ENCODE measurements around the gene AP5S1. TPM values are rescaled to one million over a fixed set of nuclear protein-coding genes. Genes with fewer than 3 reads are reported as not detected.

Gene AP5S1
- total and polyA plus RNA-seq, 10 donors, result 5.3 to 19.0 (median 13.7) TPM

GRCh38 chr20:3815703-3816315, 4.5 kb upstream of the AP5S1 start:
- 58 to 66% (median 62%) methylated on average over 9 of the region's 9 CpGs for WGBS, 5 donors
- Histone ChIP-seq H3K27ac (peak overlapping the region in 7 of 8 donors; percentile 9 to 96 (median 62)), H3K4me3 (no peak overlapping the region), H3K4me1 (peaks cover 28 to 88% (median 69%) of the 10 kb centered on the region in 6 donors), H3K9me3 (no peaks in the 10 kb centered on the region), H3K36me3 (no peaks in the 10 kb centered on the region), H3K27me3 (replicated peaks in 1 of 7) (no peaks in the 10 kb centered on the region)
- TF ChIP-seq, protein P1, sequence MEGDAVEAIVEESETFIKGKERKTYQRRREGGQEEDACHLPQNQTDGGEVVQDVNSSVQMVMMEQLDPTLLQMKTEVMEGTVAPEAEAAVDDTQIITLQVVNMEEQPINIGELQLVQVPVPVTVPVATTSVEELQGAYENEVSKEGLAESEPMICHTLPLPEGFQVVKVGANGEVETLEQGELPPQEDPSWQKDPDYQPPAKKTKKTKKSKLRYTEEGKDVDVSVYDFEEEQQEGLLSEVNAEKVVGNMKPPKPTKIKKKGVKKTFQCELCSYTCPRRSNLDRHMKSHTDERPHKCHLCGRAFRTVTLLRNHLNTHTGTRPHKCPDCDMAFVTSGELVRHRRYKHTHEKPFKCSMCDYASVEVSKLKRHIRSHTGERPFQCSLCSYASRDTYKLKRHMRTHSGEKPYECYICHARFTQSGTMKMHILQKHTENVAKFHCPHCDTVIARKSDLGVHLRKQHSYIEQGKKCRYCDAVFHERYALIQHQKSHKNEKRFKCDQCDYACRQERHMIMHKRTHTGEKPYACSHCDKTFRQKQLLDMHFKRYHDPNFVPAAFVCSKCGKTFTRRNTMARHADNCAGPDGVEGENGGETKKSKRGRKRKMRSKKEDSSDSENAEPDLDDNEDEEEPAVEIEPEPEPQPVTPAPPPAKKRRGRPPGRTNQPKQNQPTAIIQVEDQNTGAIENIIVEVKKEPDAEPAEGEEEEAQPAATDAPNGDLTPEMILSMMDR (IDR thresholded peaks at IDR 0.05 in 8 of 11, conservative IDR thresholded peaks at IDR 0.05 in 3 of 11), result no peak
- TF ChIP-seq POLR2A (IDR thresholded peaks at IDR 0.05) (no peak), POLR2AphosphoS5 (IDR thresholded peaks at IDR 0.05) (no peak)
- DNase-seq, result no peak
- intact Hi-C loops (cut with DNase I; ENCODE audit: low total_unique reads), result no loop called here

DNA sequence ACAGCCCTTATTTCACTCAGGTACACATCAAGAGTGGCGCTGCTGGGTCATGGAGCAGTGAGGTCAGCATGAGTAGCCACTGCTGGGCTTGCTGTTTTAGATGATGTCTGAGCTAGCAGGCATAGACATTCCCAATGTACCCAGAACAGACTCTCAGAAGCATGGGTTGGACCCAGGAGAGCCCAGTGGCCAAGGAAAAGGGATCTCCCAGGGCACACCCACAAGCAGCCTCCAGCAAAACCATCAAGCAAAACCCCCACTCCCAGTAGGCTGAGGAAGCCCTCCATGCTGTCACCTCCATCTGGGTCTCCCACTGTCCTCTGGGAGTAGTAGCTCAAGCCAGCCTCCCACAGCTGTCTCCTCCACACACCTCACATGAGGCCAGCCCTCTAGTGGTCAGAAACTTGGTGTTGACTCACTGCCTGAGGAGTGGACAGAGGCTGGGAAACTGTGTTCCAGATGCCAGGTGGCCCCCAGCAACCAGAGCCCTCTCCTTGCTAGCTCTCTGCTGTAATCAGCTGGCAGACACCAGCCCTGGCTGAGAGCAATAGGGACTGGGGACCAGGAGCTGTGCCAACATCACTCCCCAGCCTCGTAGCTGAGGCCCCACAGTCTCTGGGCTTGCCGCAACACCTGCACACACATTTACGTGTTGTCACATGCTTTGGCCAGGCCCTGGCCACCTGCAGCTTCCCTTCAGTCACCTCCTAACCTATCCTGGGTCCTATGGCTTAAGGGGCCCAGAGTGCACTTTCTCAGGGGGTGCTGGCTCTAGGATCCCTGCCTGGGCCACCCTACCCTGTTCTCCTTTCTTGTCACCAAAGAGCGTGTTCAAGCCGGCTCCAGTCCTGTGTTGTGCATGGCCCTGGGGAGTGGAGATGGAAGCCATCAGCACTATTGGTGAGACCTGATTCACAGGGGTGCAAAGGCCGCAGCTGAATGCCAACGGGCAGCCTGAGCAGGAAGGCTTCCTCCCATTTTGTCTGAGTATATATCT, 1.9 kb upstream of the AP5S1 start:
- Histone ChIP-seq H3K9me3 (no peaks in the 10 kb centered on the region), H3K27ac (peak overlapping the region; percentile 58 to 99 (median 98)), H3K4me3 (no peak overlapping the region), H3K36me3 (peaks cover 0 to 17% (median 14%) of the 10 kb centered on the region in 6 donors), H3K4me1 (peaks cover 21 to 79% (median 55%) of the 10 kb centered on the region in 6 donors), H3K27me3 (replicated peaks in 1 of 7) (no peaks in the 10 kb centered on the region)
- WGBS, 5 donors, result 73 to 83% (median 74%) methylated on average over 8 of the region's 8 CpGs
- TF ChIP-seq, protein P1 (IDR thresholded peaks at IDR 0.05 in 8 of 11, conservative IDR thresholded peaks at IDR 0.05 in 3 of 11), result peak in 9 of 11 experiments; percentile 29 to 76 (median 61)
- TF ChIP-seq POLR2A (IDR thresholded peaks at IDR 0.05), result no peak
- TF ChIP-seq POLR2AphosphoS5 (IDR thresholded peaks at IDR 0.05), result peak in 1 of 3 donors; percentile 19
- DNase-seq, result peak; percentile 81
- intact Hi-C loops (cut with DNase I; ENCODE audit: low total_unique reads), result loop anchor here (2.0 kb wide), 1 partner anchor 32 kb away; the partner anchor contains the start of gene CENPB

- peak overlapping the region; percentile 96 to 99 (median 98) for H3K27ac ChIP-seq
- peaks cover 0 to 28% (median 24%) of the 10 kb centered on the region in 6 donors for H3K36me3 ChIP-seq
- H3K4me3 ChIP-seq, result peak overlapping the region; percentile 43 to 94 (median 74)
- intact Hi-C loops (cut with DNase I; ENCODE audit: low total_unique reads), result loop anchor here (2.0 kb wide), 1 partner anchor 33 kb away; the partner anchor contains the start of gene CENPB
- no peaks in the 10 kb centered on the region for H3K27me3 ChIP-seq (replicated peaks in 1 of 7)
- peak; percentile 83 for DNase-seq
- H3K4me1 ChIP-seq, result peaks cover 21 to 81% (median 56%) of the 10 kb centered on the region in 6 donors
- TF ChIP-seq, protein P1 (IDR thresholded peaks at IDR 0.05 in 8 of 11, conservative IDR thresholded peaks at IDR 0.05 in 3 of 11), result no peak
- no peak for TF ChIP-seq POLR2AphosphoS5 (IDR thresholded peaks at IDR 0.05)
- no peak for TF ChIP-seq POLR2A (IDR thresholded peaks at IDR 0.05)
- H3K9me3 ChIP-seq, result no peaks in the 10 kb centered on the region
- WGBS, 5 donors, result 65 to 77% (median 67%) methylated on average over 19 to 20 of the region's 20 CpGs
Observed at GRCh38 chr20:3819411-3820047, 818 bp upstream of the AP5S1 start.

Data from spleen (tissue), 11 donors.